ENCODE measurements around the gene PNPLA3. TPM values are rescaled to one million over a fixed set of nuclear protein-coding genes. Genes with fewer than 3 reads are reported as not detected.

The PNPLA3 gene
- total RNA-seq, 3 donors from 2014 or later (not counting 1 experiment from before 2014, with no cell fraction given), result 0.53 to 0.54 TPM; not detected in 1

DNA sequence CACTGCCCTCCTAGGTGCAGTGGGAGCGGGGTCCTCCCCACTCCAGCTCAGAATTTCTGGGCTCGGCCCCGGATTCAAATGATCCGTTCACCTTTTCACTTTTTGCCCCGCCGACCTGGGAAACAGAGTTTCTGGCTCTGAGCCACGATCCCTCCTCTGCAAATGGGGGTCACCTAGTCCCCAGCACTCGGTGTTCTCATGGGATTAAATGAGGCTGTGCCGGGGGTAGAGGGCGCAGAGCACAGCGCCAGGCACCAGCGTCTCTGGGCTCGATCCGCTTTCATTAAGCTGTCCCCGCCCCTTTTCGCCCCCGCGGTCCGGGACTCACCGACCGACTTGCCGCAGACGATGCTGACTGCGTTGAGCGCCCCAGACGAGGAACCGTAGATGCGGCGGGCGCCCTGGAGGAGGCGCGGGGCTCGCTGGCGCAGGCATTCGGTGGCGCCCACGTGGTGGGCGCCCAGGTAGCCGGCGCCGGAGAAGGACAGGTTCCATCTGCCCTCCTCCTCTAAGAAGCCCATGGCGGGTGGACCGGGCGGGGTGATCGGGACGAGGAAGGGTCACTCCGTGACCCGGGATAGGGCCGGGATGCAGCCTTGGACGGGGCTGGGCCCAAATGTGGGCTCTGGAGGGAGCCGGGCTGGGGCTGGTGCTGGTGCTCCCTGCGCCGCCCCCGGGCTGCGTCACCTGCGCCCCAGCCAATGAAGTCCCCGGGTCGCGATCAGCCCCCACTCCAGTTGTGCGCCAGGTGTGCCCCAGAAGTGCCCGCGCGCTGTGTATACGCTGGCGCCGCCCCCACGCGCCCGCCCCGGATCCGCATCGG lies 32.0 kb upstream of the PNPLA3 start, which contains the start of gene PNPLA5:
Gene PNPLA5 (minus strand): TSS at position 654 of the 823 bp plus-strand sequence. CDS start 133 bp downstream, at position 521.
- Histone ChIP-seq H3K4me1 (ENCODE audit: control insufficient read depth, insufficient read depth, low read length) (peaks cover 3% of the 10 kb centered on the region), H3K4me3 (ENCODE audit: low read length) (no peak within 1 kb of the TSS), H3K27me3 (ENCODE audit: control insufficient read depth, insufficient read depth, low read length) (peaks cover 6% of the 10 kb centered on the region), H3K36me3 (ENCODE audit: control insufficient read depth, insufficient read depth, low read length) (no peaks in the 10 kb centered on the region), H3K9me3 (ENCODE audit: control insufficient read depth, insufficient read depth, low read length) (no peaks in the 10 kb centered on the region), H3K27ac (ENCODE audit: low read length) (no peak within 1 kb of the TSS)
- Mint-ChIP-seq H3K27ac (no peak within 1 kb of the TSS), H3K9me3 (no peaks in the 10 kb centered on the region), H3K4me3 (no peak within 1 kb of the TSS), H3K27me3 (ENCODE audit: low read depth in 2 of 2) (peaks cover 27% of the 10 kb centered on the region in 2 donors), H3K36me3 (no peaks in the 10 kb centered on the region), H3K4me1 (no peaks in the 10 kb centered on the region)
- intact Hi-C loops (cut with micrococcal nuclease), result no loop called here
- WGBS (ENCODE audit: insufficient coverage), result 4% methylated on average over 72 of the region's 72 CpGs
- ATAC-seq (no peak), DNase-seq (no peak)
- TF ChIP-seq, protein P1, sequence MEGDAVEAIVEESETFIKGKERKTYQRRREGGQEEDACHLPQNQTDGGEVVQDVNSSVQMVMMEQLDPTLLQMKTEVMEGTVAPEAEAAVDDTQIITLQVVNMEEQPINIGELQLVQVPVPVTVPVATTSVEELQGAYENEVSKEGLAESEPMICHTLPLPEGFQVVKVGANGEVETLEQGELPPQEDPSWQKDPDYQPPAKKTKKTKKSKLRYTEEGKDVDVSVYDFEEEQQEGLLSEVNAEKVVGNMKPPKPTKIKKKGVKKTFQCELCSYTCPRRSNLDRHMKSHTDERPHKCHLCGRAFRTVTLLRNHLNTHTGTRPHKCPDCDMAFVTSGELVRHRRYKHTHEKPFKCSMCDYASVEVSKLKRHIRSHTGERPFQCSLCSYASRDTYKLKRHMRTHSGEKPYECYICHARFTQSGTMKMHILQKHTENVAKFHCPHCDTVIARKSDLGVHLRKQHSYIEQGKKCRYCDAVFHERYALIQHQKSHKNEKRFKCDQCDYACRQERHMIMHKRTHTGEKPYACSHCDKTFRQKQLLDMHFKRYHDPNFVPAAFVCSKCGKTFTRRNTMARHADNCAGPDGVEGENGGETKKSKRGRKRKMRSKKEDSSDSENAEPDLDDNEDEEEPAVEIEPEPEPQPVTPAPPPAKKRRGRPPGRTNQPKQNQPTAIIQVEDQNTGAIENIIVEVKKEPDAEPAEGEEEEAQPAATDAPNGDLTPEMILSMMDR (IDR thresholded peaks at IDR 0.05), result no peak

DNA sequence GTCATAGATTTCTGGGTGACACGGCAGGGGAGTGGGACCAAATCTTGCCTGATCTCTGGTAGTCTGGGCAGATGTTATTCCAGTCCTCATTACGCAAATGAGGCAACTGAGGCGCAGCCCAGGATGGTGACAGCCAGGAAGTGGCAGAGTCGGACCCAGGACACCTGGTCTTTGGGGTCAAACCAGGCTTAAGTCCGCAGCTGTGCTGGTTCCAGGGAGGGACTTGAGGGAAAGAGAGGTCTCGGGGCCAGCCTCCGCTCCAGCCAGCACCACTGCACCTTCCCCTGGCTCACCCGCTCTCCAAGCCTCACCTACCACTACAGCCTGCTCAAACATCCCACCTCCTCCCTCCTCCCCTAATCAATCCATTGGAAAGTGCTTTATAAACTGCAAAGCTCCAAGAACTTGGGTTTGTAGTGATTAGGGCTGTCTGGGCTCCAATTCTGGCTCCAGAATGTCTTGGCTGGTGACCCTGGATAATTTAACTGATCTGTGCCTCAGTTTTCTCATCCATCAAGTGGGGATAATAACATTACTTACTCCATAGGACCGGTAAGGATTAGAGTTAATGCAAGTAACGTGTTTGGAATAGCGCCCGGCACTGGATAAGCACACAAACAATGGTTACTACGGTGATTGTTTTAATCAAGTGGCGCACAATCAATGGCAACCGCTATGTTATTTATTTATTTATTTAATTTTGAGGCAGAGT lies 31.3 kb upstream of the PNPLA3 start:
- intact Hi-C loops (cut with micrococcal nuclease), result no loop called here

DNA sequence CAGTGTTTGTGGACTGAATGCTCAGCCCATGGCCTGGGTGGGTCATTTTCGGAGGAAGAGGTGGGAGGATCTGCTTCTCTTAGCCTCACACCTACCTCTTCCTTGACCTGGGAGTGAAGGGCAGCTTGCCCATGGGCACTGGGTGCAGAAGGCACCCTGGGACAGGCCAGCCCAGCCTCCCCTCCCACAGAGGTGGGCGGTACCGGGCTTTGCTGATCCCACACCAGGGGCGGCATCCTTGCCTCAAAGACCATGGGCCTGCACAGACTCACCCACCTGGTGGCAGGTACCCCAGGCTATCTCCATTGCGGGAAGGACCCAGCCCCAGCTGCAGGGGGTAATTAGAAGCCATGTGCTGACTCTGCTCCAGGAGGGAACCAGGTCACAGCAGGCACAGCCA lies 30.3 kb upstream of the PNPLA3 start:
- DNase-seq, result no peak
- Mint-ChIP-seq H3K9me3 (no peaks in the 10 kb centered on the region), H3K27me3 (ENCODE audit: low read depth in 2 of 2) (peaks cover 19 to 24% of the 10 kb centered on the region in 2 donors), H3K27ac (no peak overlapping the region), H3K36me3 (no peaks in the 10 kb centered on the region), H3K4me1 (no peaks in the 10 kb centered on the region), H3K4me3 (no peak overlapping the region)
- TF ChIP-seq, protein P1 (IDR thresholded peaks at IDR 0.05), result no peak
- H3K36me3 ChIP-seq (ENCODE audit: control insufficient read depth, insufficient read depth, low read length), result no peaks in the 10 kb centered on the region
- no peak for ATAC-seq
- H3K4me1 ChIP-seq (ENCODE audit: control insufficient read depth, insufficient read depth, low read length), result peaks cover 3% of the 10 kb centered on the region
- no peak overlapping the region for H3K4me3 ChIP-seq (ENCODE audit: low read length)
- WGBS (ENCODE audit: insufficient coverage), result 75% methylated on average over 5 of the region's 5 CpGs
- intact Hi-C loops (cut with micrococcal nuclease), result no loop called here
- H3K9me3 ChIP-seq (ENCODE audit: control insufficient read depth, insufficient read depth, low read length), result no peaks in the 10 kb centered on the region
- no peak overlapping the region for H3K27ac ChIP-seq (ENCODE audit: low read length)
- peaks cover 6% of the 10 kb centered on the region for H3K27me3 ChIP-seq (ENCODE audit: control insufficient read depth, insufficient read depth, low read length)

More for the DNA sequence above, 31.3 kb upstream of the PNPLA3 start:
- 54% methylated on average over 15 of the region's 15 CpGs for WGBS (ENCODE audit: insufficient coverage)
- Histone ChIP-seq H3K4me1 (ENCODE audit: control insufficient read depth, insufficient read depth, low read length) (peaks cover 3% of the 10 kb centered on the region), H3K9me3 (ENCODE audit: control insufficient read depth, insufficient read depth, low read length) (no peaks in the 10 kb centered on the region), H3K36me3 (ENCODE audit: control insufficient read depth, insufficient read depth, low read length) (no peaks in the 10 kb centered on the region), H3K27ac (ENCODE audit: low read length) (no peak overlapping the region), H3K4me3 (ENCODE audit: low read length) (no peak overlapping the region), H3K27me3 (ENCODE audit: control insufficient read depth, insufficient read depth, low read length) (peaks cover 6% of the 10 kb centered on the region)
- ATAC-seq, result no peak
- no peaks in the 10 kb centered on the region for H3K4me1 Mint-ChIP-seq
- H3K9me3 Mint-ChIP-seq, result no peaks in the 10 kb centered on the region
- H3K27ac Mint-ChIP-seq, result no peak overlapping the region
- no peaks in the 10 kb centered on the region for H3K36me3 Mint-ChIP-seq
- peaks cover 19 to 24% of the 10 kb centered on the region in 2 donors for H3K27me3 Mint-ChIP-seq (ENCODE audit: low read depth in 2 of 2)
- no peak for DNase-seq
- H3K4me3 Mint-ChIP-seq, result no peak overlapping the region
- TF ChIP-seq, protein P1 (IDR thresholded peaks at IDR 0.05), result no peak

Data from natural killer cell (primary cell).